GM12878 (cell line): ENCODE results near the gene UBAC2. TPM values are rescaled to one million over a fixed set of nuclear protein-coding genes. Genes with fewer than 3 reads are reported as not detected.

Source experiments
- ATF2 ChIP-seq: IDR thresholded peaks from 2 replicates; pipeline ENCODE4 v1.6.1; 2012; ENCODE audit warnings: low read length, inconsistent platforms
- BHLHE40 ChIP-seq, 2 experiments: fragments of 450-650 bp in 1 of 2; IDR thresholded peaks; 2 replicates each; pipeline ENCODE4 v1.6.1; 2011 to 2017; ENCODE audit warnings: low read depth in 2 of 2, borderline replicate concordance in 1 of 2, improper control_type of control experiment in 1 of 2, low read length in 1 of 2, mild to moderate bottlenecking in 1 of 2
- CHD4 ChIP-seq: fragments of 200-600 bp; sonication (generic); IDR thresholded peaks from 2 replicates; pipeline ENCODE4 v1.6.1; 2016; ENCODE audit warnings: mild to moderate bottlenecking
- EP300 ChIP-seq, 2 experiments: fragments of 150-350 bp in 1 of 2; IDR thresholded peaks; 2 replicates each; pipeline ENCODE4 v1.6.1; 2011 to 2012; ENCODE audit warnings: low read depth in 2 of 2, low read length in 2 of 2, borderline replicate concordance in 1 of 2, improper control_type of control experiment in 1 of 2, inconsistent platforms in 1 of 2; ENCODE audit not compliant: control insufficient read depth in 1 of 2
- IRF4 ChIP-seq: IDR thresholded peaks from 2 replicates; pipeline ENCODE4 v1.6.1; 2011; ENCODE audit warnings: low read depth, low read length
- MEF2A ChIP-seq: IDR thresholded peaks from 2 replicates; pipeline ENCODE4 v1.6.1; 2011; ENCODE audit warnings: low read depth, mild to moderate bottlenecking, low read length, moderate library complexity; ENCODE audit not compliant: insufficient read depth
- MLLT1 ChIP-seq: fragments of 450-650 bp; IDR thresholded peaks from 2 replicates; pipeline ENCODE4 v1.6.1; 2016; ENCODE audit warnings: mild to moderate bottlenecking
- MXI1 ChIP-seq: fragments of 150-350 bp; IDR thresholded peaks from 2 replicates; pipeline ENCODE4 v1.6.1; 2011; ENCODE audit warnings: low read depth, mild to moderate bottlenecking, inconsistent platforms, low read length, improper control_type of control experiment
- MYC ChIP-seq: IDR thresholded peaks from 2 replicates; pipeline ENCODE4 v1.6.1; 2011; ENCODE audit warnings: mild to moderate bottlenecking, low read length, moderate library complexity, inconsistent platforms; ENCODE audit not compliant: insufficient read depth, insufficient replicate concordance, insufficient read length, severe bottlenecking
- NKRF ChIP-seq: fragments of 450-650 bp; conservative IDR thresholded peaks from 2 replicates; pipeline ENCODE4 v1.6.1; 2017; ENCODE audit warnings: mild to moderate bottlenecking, moderate library complexity
- PAX5 ChIP-seq: IDR thresholded peaks from 2 replicates; pipeline ENCODE4 v1.6.1; 2011; ENCODE audit warnings: low read depth, low read length, borderline replicate concordance
- POU2F2 ChIP-seq: IDR thresholded peaks from 3 replicates; pipeline ENCODE4 v1.6.1; 2011; ENCODE audit warnings: low read depth, mild to moderate bottlenecking, low read length, borderline replicate concordance
- RELA ChIP-seq: fragments of 450-650 bp; IDR thresholded peaks from 2 replicates; pipeline ENCODE4 v1.8.0; 2014; ENCODE audit warnings: borderline replicate concordance; ENCODE audit not compliant: partially characterized antibody
- SIN3A ChIP-seq: IDR thresholded peaks from 2 replicates; pipeline ENCODE4 v1.6.1; 2012; ENCODE audit warnings: low read depth, low read length, improper control_type of control experiment
- SMARCA5 ChIP-seq: fragments of 450-650 bp; IDR thresholded peaks from 2 replicates; pipeline ENCODE4 v1.6.1; 2017; ENCODE audit warnings: mild to moderate bottlenecking
- SMC3 ChIP-seq: IDR thresholded peaks from 2 replicates; pipeline ENCODE4 v1.6.1; 2011; ENCODE audit warnings: low read length, improper control_type of control experiment, borderline replicate concordance
- TCF12 ChIP-seq: IDR thresholded peaks from 2 replicates; pipeline ENCODE4 v1.6.1; 2011; ENCODE audit warnings: low read depth, mild to moderate bottlenecking, low read length
- USF2 ChIP-seq: IDR thresholded peaks from 2 replicates; pipeline ENCODE4 v1.6.1; 2011; ENCODE audit warnings: low read depth, low read length, improper control_type of control experiment, borderline replicate concordance
- YBX1 ChIP-seq: fragments of 450-650 bp; IDR thresholded peaks from 2 replicates; pipeline ENCODE4 v1.6.1; 2016; ENCODE audit warnings: antibody characterized with exemption
- ZBTB40 ChIP-seq: fragments of 450-650 bp; IDR thresholded peaks from 2 replicates; pipeline ENCODE4 v1.6.1; 2016; ENCODE audit warnings: mild to moderate bottlenecking, moderate library complexity, borderline replicate concordance
- ZNF217 ChIP-seq: fragments of 450-650 bp; IDR thresholded peaks from 2 replicates; pipeline ENCODE4 v1.6.1; 2017; ENCODE audit warnings: antibody characterized with exemption, mild to moderate bottlenecking
- polyA plus RNA-seq, 11 experiments: library from polyadenylated mRNA; depleted of rRNA in 4 of 11; unstranded in 6 of 11; stranded (reverse) in 5 of 11; fragments of >200 nt; fragmentation: Nextera tagmentation in 4 of 11; fragmentation: Illumina TruSeq in 1 of 11; extraction: Ambion mirVana in 4 of 11; extraction: Trizol in 1 of 11; gene quantifications; 1 replicate in 1 of 11; 2 replicates in 10 of 11; pipeline versions ENCODE4 v1.2.1 to v1.2.3, GENCODE V29; 2011 to 2016; ENCODE audit warnings: inconsistent platforms in 2 of 11, missing spikeins in 2 of 11, low read depth in 1 of 11
- total RNA-seq, 4 experiments: library from RNA; depleted of rRNA in 3 of 4; stranded (reverse); fragments of >200 nt in 3 of 4; fragmentation: Illumina TruSeq in 1 of 4; extraction: Trizol in 1 of 4; gene quantifications; 2 replicates each; pipeline versions ENCODE4 v1.2.1 to v1.2.3, GENCODE V29; 2013 to 2021

The UBAC2 gene
- total and polyA plus RNA-seq, 10 of the 15 experiments (the other 5 are each of a cell fraction or from before 2014, with no cell fraction given): 3.0 to 54.6 (median 17.4) TPM

GRCh38 chr13:99214232-99214631, 13.6 kb downstream of the UBAC2 start (continued):
- TF ChIP-seq SMC3 (no peak), ATF2 (peak; percentile 17; the same call in 1 of the 2 replicates), MYC (no peak), USF2 (no peak), EP300 (IDR thresholded peaks at IDR 0.05; ENCODE audit: borderline replicate concordance in 1 of 2, control insufficient read depth in 1 of 2, low read depth in 2 of 2, low read length in 2 of 2) (no peak), SMARCA5 (no peak), ZNF217 (no peak), ZBTB40 (no peak), IRF4 (no peak), CHD4 (no peak), RELA (no peak), MLLT1 (no peak), BHLHE40 (IDR thresholded peaks at IDR 0.05; ENCODE audit: borderline replicate concordance in 1 of 2, low read depth in 2 of 2, low read length in 1 of 2) (no peak), NKRF (no peak), MXI1 (no peak), POU2F2 (peak; percentile 95; the same call in 2 of the 3 replicates), SIN3A (no peak), PAX5 (peak; percentile 66; the same call in 1 of the 2 replicates), MEF2A (0 out of 2 replicates have a peak, but pooled peaks have one; percentile 43), YBX1 (no peak), TCF12 (0 out of 2 replicates have a peak, but pooled peaks have one; percentile 21)
